ENCODE results near the gene NLRP13. TPM values are rescaled to one million over a fixed set of nuclear protein-coding genes. Genes with fewer than 3 reads are reported as not detected.

NLRP13 gene
- total and polyA plus RNA-seq, 10 of the 15 experiments (the other 5 are each of a cell fraction or from before 2014, with no cell fraction given): 0.37 TPM; not detected in 9

- DNase-seq (ENCODE audit: low read depth, low spot score) (no peak), ATAC-seq (no peak), FAIRE-seq (no peak)
- 90% methylated on average over 13 of the region's 14 CpGs for WGBS (ENCODE audit: insufficient coverage, insufficient replicate concordance, low lambda C conversion rate, missing lambda C conversion rate)
- intact Hi-C loops (cut with micrococcal nuclease; ENCODE audit: unreplicated experiment) (no loop called here), in situ Hi-C loops (cut with MboI) (no loop called here)
- Histone ChIP-seq H3K4me1 (ENCODE audit: control insufficient read depth, insufficient read depth, low read length) (peaks cover 17% of the 10 kb centered on the region), H3K79me2 (ENCODE audit: control insufficient read depth, insufficient read depth, low read length) (no peaks in the 10 kb centered on the region), H3K27ac (ENCODE audit: control insufficient read depth, insufficient read depth) (no peak overlapping the region), H3K27me3 (replicated peaks in 1 of 2; ENCODE audit: control insufficient read depth in 2 of 2, insufficient read depth in 2 of 2, low read length in 1 of 2) (no peaks in the 10 kb centered on the region), H3K9me3 (replicated peaks; ENCODE audit: control insufficient read depth, insufficient read depth, low read length) (peaks cover 6% of the 10 kb centered on the region; the same call in 2 of the 3 replicates), H2AFZ (ENCODE audit: control insufficient read depth, low read depth, low read length) (no peak overlapping the region), H4K20me1 (ENCODE audit: control insufficient read depth, insufficient read depth) (no peaks in the 10 kb centered on the region), H3K4me3 (no peak overlapping the region), H3K4me2 (ENCODE audit: control insufficient read depth, insufficient read depth) (no peak overlapping the region), H3K36me3 (ENCODE audit: control insufficient read depth in 2 of 2, insufficient read depth in 2 of 2, low read length in 1 of 2) (no peaks in the 10 kb centered on the region), H3K9ac (ENCODE audit: control insufficient read depth, insufficient read depth, low read length) (no peak overlapping the region)
- ChIA-PET SMC1A (ENCODE audit: uncharacterized antibody, unreplicated experiment) (interaction anchor here (0.5 kb wide), 1 partner anchor 135 kb away, joined by 3 read pairs; no protein-coding TSS in a partner anchor), POLR2A (no interaction called here), CTCF (no interaction called here), RAD21 (ENCODE audit: unreplicated experiment) (no interaction called here)
- BruUV-seq (replicated peaks): no TSS peak
- TF ChIP-seq, protein P1, sequence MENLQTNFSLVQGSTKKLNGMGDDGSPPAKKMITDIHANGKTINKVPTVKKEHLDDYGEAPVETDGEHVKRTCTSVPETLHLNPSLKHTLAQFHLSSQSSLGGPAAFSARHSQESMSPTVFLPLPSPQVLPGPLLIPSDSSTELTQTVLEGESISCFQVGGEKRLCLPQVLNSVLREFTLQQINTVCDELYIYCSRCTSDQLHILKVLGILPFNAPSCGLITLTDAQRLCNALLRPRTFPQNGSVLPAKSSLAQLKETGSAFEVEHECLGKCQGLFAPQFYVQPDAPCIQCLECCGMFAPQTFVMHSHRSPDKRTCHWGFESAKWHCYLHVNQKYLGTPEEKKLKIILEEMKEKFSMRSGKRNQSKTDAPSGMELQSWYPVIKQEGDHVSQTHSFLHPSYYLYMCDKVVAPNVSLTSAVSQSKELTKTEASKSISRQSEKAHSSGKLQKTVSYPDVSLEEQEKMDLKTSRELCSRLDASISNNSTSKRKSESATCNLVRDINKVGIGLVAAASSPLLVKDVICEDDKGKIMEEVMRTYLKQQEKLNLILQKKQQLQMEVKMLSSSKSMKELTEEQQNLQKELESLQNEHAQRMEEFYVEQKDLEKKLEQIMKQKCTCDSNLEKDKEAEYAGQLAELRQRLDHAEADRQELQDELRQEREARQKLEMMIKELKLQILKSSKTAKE (IDR thresholded peaks at IDR 0.05; ENCODE audit: low read depth, poor library complexity, severe bottlenecking): no peak
These were observed 73.7 kb downstream of the NLRP13 start for GRCh38 chr19:55858401-55858800.

GRCh38 chr19:55857974-55858373, 74.2 kb downstream of the NLRP13 start:
- no TSS peak for BruUV-seq (replicated peaks)

More at GRCh38 chr19:55857974-55858373, 74.2 kb downstream of the NLRP13 start:
- no peak overlapping the region for H3K4me3 ChIP-seq
- SMC1A ChIA-PET (ENCODE audit: uncharacterized antibody, unreplicated experiment): interaction anchor here (0.5 kb wide), 1 partner anchor 135 kb away, joined by 3 read pairs; no protein-coding TSS in a partner anchor
- H3K9ac ChIP-seq (ENCODE audit: control insufficient read depth, insufficient read depth, low read length): no peak overlapping the region
- no peak for ATAC-seq
- POLR2A ChIA-PET: no interaction called here
- no peaks in the 10 kb centered on the region for H3K36me3 ChIP-seq (ENCODE audit: control insufficient read depth in 2 of 2, insufficient read depth in 2 of 2, low read length in 1 of 2)
- H3K79me2 ChIP-seq (ENCODE audit: control insufficient read depth, insufficient read depth, low read length): no peaks in the 10 kb centered on the region
- in situ Hi-C loops (cut with MboI): no loop called here
- no peaks in the 10 kb centered on the region for H4K20me1 ChIP-seq (ENCODE audit: control insufficient read depth, insufficient read depth)
- intact Hi-C loops (cut with micrococcal nuclease; ENCODE audit: unreplicated experiment): no loop called here
- CTCF ChIA-PET: interaction anchor here (1.6 kb wide), 1 partner anchor 8 kb away, joined by 3 read pairs; no protein-coding TSS in a partner anchor
- no peak for FAIRE-seq
- no peak overlapping the region for H2AFZ ChIP-seq (ENCODE audit: control insufficient read depth, low read depth, low read length)
- no peak for TF ChIP-seq RAD21 (IDR thresholded peaks at IDR 0.05; ENCODE audit: insufficient read depth, low read depth, low read length)
- RAD21 ChIA-PET (ENCODE audit: unreplicated experiment): no interaction called here
- 86% methylated on average over 23 of the region's 23 CpGs for WGBS (ENCODE audit: insufficient coverage, insufficient replicate concordance, low lambda C conversion rate, missing lambda C conversion rate)
- H3K4me1 ChIP-seq (ENCODE audit: control insufficient read depth, insufficient read depth, low read length): peaks cover 17% of the 10 kb centered on the region
- H3K27me3 ChIP-seq (replicated peaks in 1 of 2; ENCODE audit: control insufficient read depth in 2 of 2, insufficient read depth in 2 of 2, low read length in 1 of 2): no peaks in the 10 kb centered on the region
- peak overlapping the region; percentile 62; the same call in 1 of the 2 replicates for H3K4me2 ChIP-seq (ENCODE audit: control insufficient read depth, insufficient read depth)
- DNase-seq (ENCODE audit: low read depth, low spot score): no peak
- peaks cover 6% of the 10 kb centered on the region; the same call in 2 of the 3 replicates for H3K9me3 ChIP-seq (replicated peaks; ENCODE audit: control insufficient read depth, insufficient read depth, low read length)
- peak overlapping the region; percentile 27; the same call in 1 of the 2 replicates for H3K27ac ChIP-seq (ENCODE audit: control insufficient read depth, insufficient read depth)
